Measurements from ENCODE around the gene COG7. TPM values are rescaled to one million over a fixed set of nuclear protein-coding genes. Genes with fewer than 3 reads are reported as not detected.

COG7 gene
- total RNA-seq: 12.4 and 22.9 TPM in 2 replicates

DNA sequence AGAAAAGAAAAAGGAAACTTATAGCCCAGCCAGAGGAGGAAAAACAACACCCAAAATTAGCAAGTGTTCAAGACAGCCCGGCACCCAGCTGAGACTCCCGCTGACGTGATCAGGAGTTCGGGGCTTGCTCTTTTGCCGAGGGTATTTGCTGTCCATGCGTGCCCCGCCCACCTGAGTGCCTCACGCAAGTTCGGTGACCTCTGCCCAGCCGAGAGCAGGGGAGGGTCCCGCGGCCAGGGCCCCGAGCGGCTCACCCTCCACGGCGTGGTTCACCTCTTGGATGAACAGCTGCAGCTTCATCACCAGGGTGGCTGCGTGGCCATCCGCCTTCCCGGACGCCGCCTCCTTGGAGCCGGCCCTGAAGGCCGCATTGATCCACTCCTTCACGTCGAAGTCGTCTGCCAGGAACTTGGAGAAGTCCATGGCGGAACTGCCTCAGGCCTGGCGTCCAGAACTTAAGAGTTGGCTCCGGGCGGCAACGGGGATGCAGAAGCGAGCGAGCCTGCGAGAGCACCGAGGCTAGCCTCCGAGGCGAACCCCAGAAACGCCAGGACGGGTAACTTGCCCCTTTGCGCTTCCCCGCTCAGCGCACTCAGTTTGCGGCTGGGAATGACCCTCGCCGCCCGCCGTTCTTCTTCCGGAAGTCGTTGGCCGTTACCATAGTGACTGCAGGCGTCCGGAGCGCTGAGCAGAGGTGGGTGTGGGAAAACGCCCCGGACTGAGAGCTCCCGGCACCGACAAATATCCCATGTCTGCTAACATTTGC is at the start of gene COG7:
COG7 (minus strand) TSS at position 618 of the 766 bp plus-strand sequence; CDS start at position 423, 195 bp downstream.

Other genes with a start within 250 kb of the COG7 start
- not detected in 2 replicates for gene SCNN1B, start 150.9 kb downstream of the COG7 start, total RNA-seq
- gene GGA2, start 57.3 kb upstream of the COG7 start, total RNA-seq: 27.7 and 48.4 TPM in 2 replicates
- 23.3 and 49.9 TPM in 2 replicates for gene EARS2, start 104.2 kb upstream of the COG7 start, total RNA-seq
- 88.2 and 91.0 TPM in 2 replicates for gene UBFD1, start 104.5 kb upstream of the COG7 start, total RNA-seq
- 104 and 151 TPM in 2 replicates for gene NDUFAB1, start 143.1 kb upstream of the COG7 start, total RNA-seq
- gene PALB2, start 188.1 kb upstream of the COG7 start, total RNA-seq: 6.5 and 7.0 TPM in 2 replicates
- 29.2 and 35.7 TPM in 2 replicates for gene DCTN5, start 188.3 kb upstream of the COG7 start, total RNA-seq
- 10.8 and 207 TPM in 2 replicates for gene PLK1, start 225.7 kb upstream of the COG7 start, total RNA-seq